PC-9 (cell line): ENCODE results near the gene DRC3.

ENCODE experiments used
- EZH2 ChIP-seq: fragments of 200-600 bp; sonication (generic); IDR thresholded peaks from 2 replicates; pipeline ENCODE4 v1.8.0; 2017; ENCODE audit warnings: antibody characterized with exemption, low read depth
- TF ChIP-seq, protein P1 (sequence below): fragments of 200-600 bp; sonication (generic); conservative IDR thresholded peaks from 2 replicates; pipeline ENCODE4 v1.6.1; 2017; ENCODE audit warnings: mixed run types, antibody characterized with exemption, mild to moderate bottlenecking, moderate library complexity

DNA sequence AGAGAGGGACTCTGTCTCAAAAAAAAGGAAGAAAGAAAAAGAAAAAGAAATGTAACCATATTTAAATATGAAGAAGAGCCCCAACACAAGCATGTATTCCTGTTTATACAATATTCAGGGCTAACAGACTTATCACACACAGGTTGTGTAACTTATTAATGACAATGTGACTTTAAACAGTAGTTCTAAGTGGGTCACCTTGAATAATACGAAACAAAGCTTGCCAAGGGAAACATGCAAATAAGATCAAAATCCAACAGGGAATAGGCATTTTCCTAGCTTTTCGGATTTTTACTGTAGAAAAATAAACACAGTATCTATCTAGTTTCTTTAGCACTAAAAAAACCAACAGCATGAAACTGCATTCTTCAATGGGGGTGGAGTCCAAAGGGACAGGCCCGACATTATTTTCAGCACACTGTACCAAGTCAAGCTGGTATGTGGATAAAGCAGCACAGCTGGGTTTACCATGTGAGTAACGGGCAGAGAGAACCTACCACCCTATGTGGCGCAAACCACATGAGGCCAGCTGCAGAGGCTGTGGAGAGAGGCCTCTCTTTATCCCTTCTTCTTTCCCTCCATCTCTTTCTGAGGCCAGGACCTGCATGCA lies 45.7 kb upstream of the DRC3 start:
- TF ChIP-seq, protein P1, sequence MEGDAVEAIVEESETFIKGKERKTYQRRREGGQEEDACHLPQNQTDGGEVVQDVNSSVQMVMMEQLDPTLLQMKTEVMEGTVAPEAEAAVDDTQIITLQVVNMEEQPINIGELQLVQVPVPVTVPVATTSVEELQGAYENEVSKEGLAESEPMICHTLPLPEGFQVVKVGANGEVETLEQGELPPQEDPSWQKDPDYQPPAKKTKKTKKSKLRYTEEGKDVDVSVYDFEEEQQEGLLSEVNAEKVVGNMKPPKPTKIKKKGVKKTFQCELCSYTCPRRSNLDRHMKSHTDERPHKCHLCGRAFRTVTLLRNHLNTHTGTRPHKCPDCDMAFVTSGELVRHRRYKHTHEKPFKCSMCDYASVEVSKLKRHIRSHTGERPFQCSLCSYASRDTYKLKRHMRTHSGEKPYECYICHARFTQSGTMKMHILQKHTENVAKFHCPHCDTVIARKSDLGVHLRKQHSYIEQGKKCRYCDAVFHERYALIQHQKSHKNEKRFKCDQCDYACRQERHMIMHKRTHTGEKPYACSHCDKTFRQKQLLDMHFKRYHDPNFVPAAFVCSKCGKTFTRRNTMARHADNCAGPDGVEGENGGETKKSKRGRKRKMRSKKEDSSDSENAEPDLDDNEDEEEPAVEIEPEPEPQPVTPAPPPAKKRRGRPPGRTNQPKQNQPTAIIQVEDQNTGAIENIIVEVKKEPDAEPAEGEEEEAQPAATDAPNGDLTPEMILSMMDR, result no peak
- TF ChIP-seq EZH2, result no peak
